HepG2 (cell line): Measurements from ENCODE around the gene CCDC93. TPM values are rescaled to one million over a fixed set of nuclear protein-coding genes. Genes with fewer than 3 reads are reported as not detected.

Source experiments
- AHDC1 ChIP-seq: sonication (generic); formaldehyde crosslinking; IDR thresholded peaks from 2 replicates; pipeline ENCODE4 v1.5.1; 2020; ENCODE audit warnings: mild to moderate bottlenecking, missing genetic modification reagents, borderline replicate concordance
- FOXA1 ChIP-seq, 2 experiments: fragments of 450-650 bp in 1 of 2; sonication (generic) in 1 of 2; formaldehyde crosslinking in 1 of 2; IDR thresholded peaks; 2 replicates each; pipeline versions ENCODE4 v1.4.0 to v1.6.1; 2016 to 2020; ENCODE audit warnings: missing genetic modification reagents in 1 of 2
- IRF1 ChIP-seq: sonication (generic); formaldehyde crosslinking; IDR thresholded peaks from 2 replicates; pipeline ENCODE4 v1.4.0; 2020; ENCODE audit warnings: low read depth, mild to moderate bottlenecking, missing genetic modification reagents
- KLF15 ChIP-seq: sonication (generic); formaldehyde crosslinking; IDR thresholded peaks from 2 replicates; pipeline ENCODE4 v1.8.1; 2023; ENCODE audit warnings: borderline replicate concordance, mild to moderate bottlenecking, inconsistent platforms, missing genetic modification reagents, mixed read lengths
- KLF16 ChIP-seq, 2 experiments: sonication (generic) in 1 of 2; formaldehyde crosslinking in 1 of 2; IDR thresholded peaks; 2 replicates each; pipeline versions ENCODE4 v1.6.1 to v1.8.0; 2016 to 2023; ENCODE audit warnings: missing genetic modification reagents in 2 of 2, missing compliant biosample characterization in 1 of 2
- MAFF ChIP-seq: IDR thresholded peaks from 2 replicates; pipeline ENCODE4 v1.6.1; 2011; ENCODE audit warnings: low read depth, low read length, improper control_type of control experiment
- MED1 ChIP-seq: sonication (generic); formaldehyde crosslinking; IDR thresholded peaks from 2 replicates; pipeline ENCODE4 v1.4.0; 2020; ENCODE audit warnings: missing genetic modification reagents
- MEF2D ChIP-seq: sonication (generic); formaldehyde crosslinking; IDR thresholded peaks from 2 replicates; pipeline ENCODE4 v1.5.1; 2020; ENCODE audit warnings: mild to moderate bottlenecking, missing genetic modification reagents
- NKX3-1 ChIP-seq: sonication (generic); formaldehyde crosslinking; IDR thresholded peaks from 2 replicates; pipeline ENCODE4 v1.5.0; 2020; ENCODE audit warnings: missing genetic modification reagents
- PTBP1 ChIP-seq: fragments of 200-400 bp; formaldehyde crosslinking; IDR thresholded peaks from 2 replicates; pipeline ENCODE4 v1.6.1; 2018; ENCODE audit warnings: low read length, low read depth; ENCODE audit not compliant: poor library complexity, severe bottlenecking
- RARA ChIP-seq: IDR thresholded peaks from 2 replicates; pipeline ENCODE4 v1.6.1; 2016; ENCODE audit warnings: missing genetic modification reagents, missing compliant biosample characterization
- RFX5 ChIP-seq: IDR thresholded peaks from 2 replicates; pipeline ENCODE4 v1.6.1; 2011; ENCODE audit warnings: low read depth, low read length, improper control_type of control experiment
- SALL2 ChIP-seq: sonication (generic); formaldehyde crosslinking; IDR thresholded peaks from 2 replicates; pipeline ENCODE4 v1.8.1; 2023; ENCODE audit warnings: mild to moderate bottlenecking, missing genetic modification reagents, inconsistent platforms
- SP140L ChIP-seq: sonication (generic); formaldehyde crosslinking; IDR thresholded peaks from 2 replicates; pipeline ENCODE4 v1.4.0; 2020; ENCODE audit warnings: missing genetic modification reagents, borderline replicate concordance
- TEAD2 ChIP-seq: sonication (generic); formaldehyde crosslinking; IDR thresholded peaks from 2 replicates; pipeline ENCODE4 v1.9.0; 2021; ENCODE audit warnings: missing genetic modification reagents
- TFAP4 ChIP-seq: sonication (generic); IDR thresholded peaks from 2 replicates; pipeline ENCODE4 v1.6.1; 2016; ENCODE audit warnings: low read depth, borderline replicate concordance
- ZBTB42 ChIP-seq: sonication (generic); formaldehyde crosslinking; IDR thresholded peaks from 2 replicates; pipeline ENCODE4 v1.5.0; 2020; ENCODE audit warnings: mild to moderate bottlenecking, missing genetic modification reagents
- ZFP36L1 ChIP-seq: sonication (generic); formaldehyde crosslinking; IDR thresholded peaks from 2 replicates; pipeline ENCODE4 v1.8.0; 2022; ENCODE audit warnings: mild to moderate bottlenecking, missing genetic modification reagents, moderate library complexity
- ZFP41 ChIP-seq: sonication (generic); formaldehyde crosslinking; IDR thresholded peaks from 2 replicates; pipeline ENCODE4 v1.4.0; 2020; ENCODE audit warnings: mild to moderate bottlenecking, missing genetic modification reagents, borderline replicate concordance
- ZGPAT ChIP-seq: IDR thresholded peaks from 2 replicates; pipeline ENCODE4 v1.6.1; 2016; ENCODE audit warnings: mild to moderate bottlenecking
- ZNF234 ChIP-seq: sonication (generic); formaldehyde crosslinking; conservative IDR thresholded peaks from 2 replicates; pipeline ENCODE4 v1.5.1; 2020; ENCODE audit warnings: mild to moderate bottlenecking, missing genetic modification reagents
- ZNF556 ChIP-seq: sonication (generic); formaldehyde crosslinking; IDR thresholded peaks from 2 replicates; pipeline ENCODE4 v1.4.0; 2020; ENCODE audit warnings: mild to moderate bottlenecking, missing genetic modification reagents, borderline replicate concordance
- ZNF644 ChIP-seq: IDR thresholded peaks from 2 replicates; pipeline ENCODE4 v1.6.1; 2016; ENCODE audit warnings: low read depth
- polyA plus RNA-seq, 8 experiments: library from polyadenylated mRNA; depleted of rRNA in 3 of 8; stranded (reverse) in 7 of 8; unstranded in 1 of 8; fragments of >200 nt; fragmentation: Illumina TruSeq in 4 of 8; extraction: Trizol in 4 of 8; gene quantifications; 2 replicates each; pipeline versions ENCODE4 v1.2.1 to v1.2.3, GENCODE V29; 2011 to 2016; ENCODE audit warnings: low read depth in 4 of 8, missing spikeins in 1 of 8, mixed read lengths in 1 of 8; ENCODE audit not compliant: insufficient read depth in 1 of 8
- total RNA-seq, 5 experiments: library from RNA; depleted of rRNA; stranded (reverse); fragments of >200 nt; fragmentation: Illumina TruSeq; extraction: Trizol; gene quantifications; 2 replicates each; pipeline ENCODE4 v1.2.3, GENCODE V29; 2016; ENCODE audit warnings: low read depth in 1 of 5

The CCDC93 gene
- total and polyA plus RNA-seq, 2 of the 13 experiments (the other 11 are each of a cell fraction or from before 2014, with no cell fraction given): 37.2 to 53.2 TPM

GRCh38 chr2:117933884-117934354 is 80.0 kb downstream of the CCDC93 start (continued):
- TF ChIP-seq ZNF644: peak; percentile 6; the same call in 1 of the 2 replicates
- peak; percentile 87 for TF ChIP-seq MED1 (CRISPR knock-in tag)
- TF ChIP-seq ZBTB42: no peak
- TF ChIP-seq NKX3-1 (CRISPR knock-in tag): no peak
- TF ChIP-seq SP140L (CRISPR knock-in tag): no peak
- no peak for TF ChIP-seq TEAD2 (CRISPR knock-in tag)
- TF ChIP-seq SALL2 (CRISPR knock-in tag): no peak
- TF ChIP-seq RARA (CRISPR knock-in tag): peak; percentile 60
- no peak for TF ChIP-seq PTBP1
- TF ChIP-seq MAFF: no peak; the same call in 1 of the 2 replicates
- TF ChIP-seq MEF2D (CRISPR knock-in tag): peak; percentile 32; the same call in 1 of the 2 replicates
- TF ChIP-seq IRF1 (CRISPR knock-in tag): no peak
- TF ChIP-seq FOXA1 (IDR thresholded peaks at IDR 0.05): peak; percentile 93
- peak; percentile 87 for TF ChIP-seq FOXA1 (CRISPR knock-in tag; IDR thresholded peaks at IDR 0.05)
- TF ChIP-seq KLF15 (CRISPR knock-in tag): no peak
- peak; percentile 90 for TF ChIP-seq ZGPAT (CRISPR knock-in tag)
- TF ChIP-seq KLF16 (CRISPR knock-in tag; IDR thresholded peaks at IDR 0.05): 0 out of 4 replicates have a peak, but pooled peaks of 1 of the 2 experiments have one; percentile 40
- TF ChIP-seq TFAP4: no peak
- TF ChIP-seq ZFP36L1: peak; percentile 12; the same call in 1 of the 2 replicates
- TF ChIP-seq ZNF234 (CRISPR knock-in tag): no peak
- TF ChIP-seq ZNF556: no peak
- peak; percentile 86; the same call in 1 of the 2 replicates for TF ChIP-seq AHDC1 (CRISPR knock-in tag)
- no peak for TF ChIP-seq RFX5
- no peak for TF ChIP-seq ZFP41 (CRISPR knock-in tag)
